ENCODE data around the gene UNC5A.

Gene UNC5A

GRCh38 chr5:176865964-176866363, 55.6 kb downstream of the UNC5A start:
- TF ChIP-seq ARNTL (CRISPR knock-in tag; IDR thresholded peaks at IDR 0.05; ENCODE audit: borderline replicate concordance, low read depth) (no peak), ZC3H10 (CRISPR knock-in tag; IDR thresholded peaks at IDR 0.05) (no peak), GLIS3 (CRISPR knock-in tag; IDR thresholded peaks at IDR 0.05) (no peak), TSHZ2 (CRISPR knock-in tag; IDR thresholded peaks at IDR 0.05) (no peak), ZNF8 (CRISPR knock-in tag; IDR thresholded peaks at IDR 0.05) (no peak), ESRRG (CRISPR knock-in tag; IDR thresholded peaks at IDR 0.05) (no peak), PPARA (CRISPR knock-in tag; IDR thresholded peaks at IDR 0.05; ENCODE audit: borderline replicate concordance) (no peak), ZFP3 (CRISPR knock-in tag; IDR thresholded peaks at IDR 0.05) (no peak), CSDC2 (CRISPR knock-in tag; IDR thresholded peaks at IDR 0.05) (no peak), BACH2 (CRISPR knock-in tag; IDR thresholded peaks at IDR 0.05; ENCODE audit: borderline replicate concordance) (no peak), ZNF70 (CRISPR knock-in tag; IDR thresholded peaks at IDR 0.05) (no peak), SNAI2 (CRISPR knock-in tag; IDR thresholded peaks at IDR 0.05) (no peak), TOX (CRISPR knock-in tag; IDR thresholded peaks at IDR 0.05; ENCODE audit: borderline replicate concordance) (no peak), POU6F1 (CRISPR knock-in tag; IDR thresholded peaks at IDR 0.05; ENCODE audit: borderline replicate concordance, low read depth) (no peak), ISL1 (CRISPR knock-in tag; IDR thresholded peaks at IDR 0.05) (no peak), ZNF565 (CRISPR knock-in tag; conservative IDR thresholded peaks at IDR 0.05; ENCODE audit: low read depth) (no peak)
- TF ChIP-seq, protein P1, sequence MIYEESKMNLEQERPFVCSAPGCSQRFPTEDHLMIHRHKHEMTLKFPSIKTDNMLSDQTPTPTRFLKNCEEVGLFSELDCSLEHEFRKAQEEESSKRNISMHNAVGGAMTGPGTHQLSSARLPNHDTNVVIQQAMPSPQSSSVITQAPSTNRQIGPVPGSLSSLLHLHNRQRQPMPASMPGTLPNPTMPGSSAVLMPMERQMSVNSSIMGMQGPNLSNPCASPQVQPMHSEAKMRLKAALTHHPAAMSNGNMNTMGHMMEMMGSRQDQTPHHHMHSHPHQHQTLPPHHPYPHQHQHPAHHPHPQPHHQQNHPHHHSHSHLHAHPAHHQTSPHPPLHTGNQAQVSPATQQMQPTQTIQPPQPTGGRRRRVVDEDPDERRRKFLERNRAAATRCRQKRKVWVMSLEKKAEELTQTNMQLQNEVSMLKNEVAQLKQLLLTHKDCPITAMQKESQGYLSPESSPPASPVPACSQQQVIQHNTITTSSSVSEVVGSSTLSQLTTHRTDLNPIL (CRISPR knock-in tag; IDR thresholded peaks at IDR 0.05; ENCODE audit: low read depth), result no peak
- ATAC-seq, result no peak

- no peak; the same call in 2 of the 3 replicates for ATAC-seq
Measured at GRCh38 chr5:176866707-176867310, 56.5 kb downstream of the UNC5A start.

More at GRCh38 chr5:176866707-176867310, 56.5 kb downstream of the UNC5A start:
- peak; percentile 59; the same call in 1 of the 2 replicates for TF ChIP-seq TSHZ2 (CRISPR knock-in tag; IDR thresholded peaks at IDR 0.05)
- no peak for TF ChIP-seq POU6F1 (CRISPR knock-in tag; IDR thresholded peaks at IDR 0.05; ENCODE audit: borderline replicate concordance, low read depth)
- TF ChIP-seq TCF4 (CRISPR knock-in tag; IDR thresholded peaks at IDR 0.05; ENCODE audit: borderline replicate concordance), result peak; percentile 51; the same call in 1 of the 2 replicates
- TF ChIP-seq, protein P1 (CRISPR knock-in tag; IDR thresholded peaks at IDR 0.05; ENCODE audit: low read depth), result no peak

All from SK-N-SH treated with all-trans-retinoic acid at 6 μM for 48 hours (cell line).